Neural cell (in vitro differentiated cells): ENCODE data around the gene RANGAP1.

Experiments
- TAF1 ChIP-seq: IDR thresholded peaks from 2 replicates; pipeline ENCODE4 v1.6.1; 2012; ENCODE audit warnings: low read depth
- TF ChIP-seq, protein P1 (sequence below): IDR thresholded peaks from 2 replicates; pipeline ENCODE4 v1.6.1; 2012; ENCODE audit warnings: borderline replicate concordance

- TF ChIP-seq, protein P1, sequence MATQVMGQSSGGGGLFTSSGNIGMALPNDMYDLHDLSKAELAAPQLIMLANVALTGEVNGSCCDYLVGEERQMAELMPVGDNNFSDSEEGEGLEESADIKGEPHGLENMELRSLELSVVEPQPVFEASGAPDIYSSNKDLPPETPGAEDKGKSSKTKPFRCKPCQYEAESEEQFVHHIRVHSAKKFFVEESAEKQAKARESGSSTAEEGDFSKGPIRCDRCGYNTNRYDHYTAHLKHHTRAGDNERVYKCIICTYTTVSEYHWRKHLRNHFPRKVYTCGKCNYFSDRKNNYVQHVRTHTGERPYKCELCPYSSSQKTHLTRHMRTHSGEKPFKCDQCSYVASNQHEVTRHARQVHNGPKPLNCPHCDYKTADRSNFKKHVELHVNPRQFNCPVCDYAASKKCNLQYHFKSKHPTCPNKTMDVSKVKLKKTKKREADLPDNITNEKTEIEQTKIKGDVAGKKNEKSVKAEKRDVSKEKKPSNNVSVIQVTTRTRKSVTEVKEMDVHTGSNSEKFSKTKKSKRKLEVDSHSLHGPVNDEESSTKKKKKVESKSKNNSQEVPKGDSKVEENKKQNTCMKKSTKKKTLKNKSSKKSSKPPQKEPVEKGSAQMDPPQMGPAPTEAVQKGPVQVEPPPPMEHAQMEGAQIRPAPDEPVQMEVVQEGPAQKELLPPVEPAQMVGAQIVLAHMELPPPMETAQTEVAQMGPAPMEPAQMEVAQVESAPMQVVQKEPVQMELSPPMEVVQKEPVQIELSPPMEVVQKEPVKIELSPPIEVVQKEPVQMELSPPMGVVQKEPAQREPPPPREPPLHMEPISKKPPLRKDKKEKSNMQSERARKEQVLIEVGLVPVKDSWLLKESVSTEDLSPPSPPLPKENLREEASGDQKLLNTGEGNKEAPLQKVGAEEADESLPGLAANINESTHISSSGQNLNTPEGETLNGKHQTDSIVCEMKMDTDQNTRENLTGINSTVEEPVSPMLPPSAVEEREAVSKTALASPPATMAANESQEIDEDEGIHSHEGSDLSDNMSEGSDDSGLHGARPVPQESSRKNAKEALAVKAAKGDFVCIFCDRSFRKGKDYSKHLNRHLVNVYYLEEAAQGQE = no peak
- no peak for TF ChIP-seq TAF1
These were observed 46.4 kb upstream of the RANGAP1 start for GRCh38 chr22:41332217-41332939.
